Mucosa of stomach (tissue), 1 donor: ENCODE measurements around the gene IL26.

ENCODE experiments used
- H3K27me3 ChIP-seq: one replicate; pipeline ENCODE4 v1.7.0; 2013; ENCODE audit warnings: mild to moderate bottlenecking, low read length; ENCODE audit not compliant: control insufficient read depth, insufficient read depth
- H3K36me3 ChIP-seq: one replicate; pipeline ENCODE4 v1.7.0; 2013; ENCODE audit warnings: low read length; ENCODE audit not compliant: control insufficient read depth, insufficient read depth
- H3K4me1 ChIP-seq: one replicate; pipeline ENCODE4 v1.7.0; 2013; ENCODE audit warnings: mild to moderate bottlenecking, low read length; ENCODE audit not compliant: control insufficient read depth, insufficient read depth
- H3K4me3 ChIP-seq: one replicate; pipeline ENCODE4 v1.7.0; 2013; ENCODE audit warnings: low read length
- H3K9ac ChIP-seq: one replicate; pipeline ENCODE4 v1.7.0; 2013; ENCODE audit warnings: mild to moderate bottlenecking, low read length, moderate library complexity
- H3K9me3 ChIP-seq: one replicate; pipeline ENCODE4 v1.7.0; 2013; ENCODE audit warnings: mild to moderate bottlenecking, low read length, moderate library complexity; ENCODE audit not compliant: control insufficient read depth
- donor health status: Pancreatic carcinoma.

The IL26 gene

GRCh38 chr12:68259318-68259940 lies 33.8 kb upstream of the IL26 start:
- no peak overlapping the region for H3K9ac ChIP-seq
- no peaks in the 10 kb centered on the region for H3K36me3 ChIP-seq
- H3K27me3 ChIP-seq, result no peaks in the 10 kb centered on the region
- no peaks in the 10 kb centered on the region for H3K4me1 ChIP-seq
- H3K4me3 ChIP-seq, result no peak overlapping the region
- H3K9me3 ChIP-seq, result no peaks in the 10 kb centered on the region

GRCh38 chr12:68253504-68253903 lies 27.9 kb upstream of the IL26 start, which contains the start of gene IL22:
Gene IL22 (minus strand): TSS chr12:68253604. CDS start chr12:68253448, 156 bp downstream.
- Histone ChIP-seq H3K9ac (no peak within 1 kb of the TSS), H3K4me3 (no peak within 1 kb of the TSS), H3K36me3 (no peaks in the 10 kb centered on the region), H3K27me3 (no peaks in the 10 kb centered on the region), H3K9me3 (no peaks in the 10 kb centered on the region), H3K4me1 (no peaks in the 10 kb centered on the region)

GRCh38 chr12:68252077-68252476 lies 26.5 kb upstream of the IL26 start:
- Histone ChIP-seq H3K9ac (no peak overlapping the region), H3K4me1 (no peaks in the 10 kb centered on the region), H3K27me3 (no peaks in the 10 kb centered on the region)

GRCh38 chr12:68250454-68250853 lies 24.8 kb upstream of the IL26 start:
- Histone ChIP-seq H3K4me3 (no peak overlapping the region), H3K4me1 (no peaks in the 10 kb centered on the region), H3K9ac (no peak overlapping the region), H3K9me3 (no peaks in the 10 kb centered on the region), H3K36me3 (no peaks in the 10 kb centered on the region), H3K27me3 (no peaks in the 10 kb centered on the region)

More at GRCh38 chr12:68252077-68252476, 26.5 kb upstream of the IL26 start:
- Histone ChIP-seq H3K4me3 (no peak overlapping the region), H3K9me3 (no peaks in the 10 kb centered on the region), H3K36me3 (no peaks in the 10 kb centered on the region)

- Histone ChIP-seq H3K27me3 (no peaks in the 10 kb centered on the region), H3K9ac (no peak overlapping the region), H3K4me3 (no peak overlapping the region), H3K36me3 (no peaks in the 10 kb centered on the region), H3K4me1 (peaks cover 4% of the 10 kb centered on the region), H3K9me3 (no peaks in the 10 kb centered on the region)
Observed at GRCh38 chr12:68247785-68248184, 22.2 kb upstream of the IL26 start.

- no peak overlapping the region for H3K9ac ChIP-seq
- no peaks in the 10 kb centered on the region for H3K27me3 ChIP-seq
- peaks cover 4% of the 10 kb centered on the region for H3K4me1 ChIP-seq
- H3K36me3 ChIP-seq, result no peaks in the 10 kb centered on the region
- no peaks in the 10 kb centered on the region for H3K9me3 ChIP-seq
- H3K4me3 ChIP-seq, result no peak overlapping the region
Observed at GRCh38 chr12:68246350-68246749, 20.7 kb upstream of the IL26 start.

- H3K9me3 ChIP-seq, result no peaks in the 10 kb centered on the region
- no peak overlapping the region for H3K9ac ChIP-seq
- no peaks in the 10 kb centered on the region for H3K27me3 ChIP-seq
- H3K4me1 ChIP-seq, result peaks cover 13% of the 10 kb centered on the region
- H3K4me3 ChIP-seq, result no peak overlapping the region
- no peaks in the 10 kb centered on the region for H3K36me3 ChIP-seq
Observed at GRCh38 chr12:68245180-68246021, 19.8 kb upstream of the IL26 start.

GRCh38 chr12:68242777-68243176 lies 17.2 kb upstream of the IL26 start:
- Histone ChIP-seq H3K4me1 (peaks cover 31% of the 10 kb centered on the region), H3K4me3 (no peak overlapping the region), H3K36me3 (no peaks in the 10 kb centered on the region), H3K9ac (no peak overlapping the region), H3K27me3 (no peaks in the 10 kb centered on the region), H3K9me3 (no peaks in the 10 kb centered on the region)

GRCh38 chr12:68240975-68241374 lies 15.4 kb upstream of the IL26 start:
- Histone ChIP-seq H3K36me3 (no peaks in the 10 kb centered on the region), H3K4me3 (no peak overlapping the region), H3K27me3 (no peaks in the 10 kb centered on the region), H3K9me3 (no peaks in the 10 kb centered on the region), H3K9ac (peak overlapping the region; percentile 24), H3K4me1 (peaks cover 31% of the 10 kb centered on the region)

GRCh38 chr12:68240079-68240478 lies 14.5 kb upstream of the IL26 start:
- Histone ChIP-seq H3K36me3 (no peaks in the 10 kb centered on the region), H3K27me3 (no peaks in the 10 kb centered on the region), H3K9me3 (no peaks in the 10 kb centered on the region), H3K4me1 (peaks cover 28% of the 10 kb centered on the region), H3K4me3 (no peak overlapping the region), H3K9ac (no peak overlapping the region)

- Histone ChIP-seq H3K4me1 (peaks cover 28% of the 10 kb centered on the region), H3K9ac (peak overlapping the region; percentile 60), H3K9me3 (no peaks in the 10 kb centered on the region), H3K4me3 (no peak overlapping the region), H3K27me3 (no peaks in the 10 kb centered on the region), H3K36me3 (no peaks in the 10 kb centered on the region)
Observed at GRCh38 chr12:68239309-68239982, 13.8 kb upstream of the IL26 start.

- Histone ChIP-seq H3K36me3 (no peaks in the 10 kb centered on the region), H3K4me1 (peaks cover 28% of the 10 kb centered on the region), H3K9me3 (no peaks in the 10 kb centered on the region), H3K9ac (no peak overlapping the region), H3K4me3 (no peak overlapping the region), H3K27me3 (no peaks in the 10 kb centered on the region)
Observed at GRCh38 chr12:68237619-68238018, 12.0 kb upstream of the IL26 start.
